ENCODE data around the gene IL34. TPM values are rescaled to one million over a fixed set of nuclear protein-coding genes. Genes with fewer than 3 reads are reported as not detected.

Gene IL34
- total RNA-seq, 1 experiment from 2014 or later = 4.4 TPM

DNA sequence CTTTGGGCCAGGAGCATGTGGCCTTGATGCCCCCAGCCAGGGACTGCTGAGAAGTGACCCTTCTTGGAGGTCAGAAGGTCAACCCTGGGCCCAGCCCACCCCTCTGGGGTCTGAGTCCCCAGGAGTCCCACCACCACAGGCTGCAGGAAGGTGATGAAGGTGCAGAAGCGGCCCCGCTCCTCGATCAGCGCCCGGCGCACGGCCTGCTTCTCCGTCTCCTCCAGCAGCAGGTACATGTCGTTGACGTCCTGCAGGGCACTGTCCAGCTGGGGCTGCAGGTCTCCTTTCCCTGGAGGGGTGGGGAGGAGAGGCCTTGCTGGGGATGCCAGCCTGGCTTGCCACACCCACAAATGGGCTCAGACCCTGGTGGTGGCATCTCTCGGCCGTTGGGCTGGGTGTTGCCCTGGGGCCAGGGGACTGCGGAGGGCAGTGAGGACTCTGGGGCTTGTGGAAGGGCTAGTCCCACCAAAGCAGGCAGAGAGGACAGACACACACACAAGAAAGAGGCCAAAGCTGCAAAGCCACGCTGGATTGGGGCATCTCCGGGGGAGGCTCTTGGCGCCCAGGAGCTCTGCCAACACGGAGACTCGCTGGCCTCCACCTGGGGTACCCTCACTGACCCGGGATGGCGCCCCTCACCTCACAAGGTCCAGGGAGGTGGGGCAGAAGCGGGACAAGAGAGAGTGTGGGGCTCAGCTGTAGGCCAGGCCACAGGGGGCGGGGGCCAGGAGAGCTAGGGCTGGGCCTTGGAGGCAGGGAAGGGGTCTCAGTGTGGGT lies 31.9 kb downstream of the IL34 start:
- H3K4me3 Mint-ChIP-seq = no peak overlapping the region
- Histone ChIP-seq H3K23me2 (ENCODE audit: insufficient read length, low read depth, low read length, poor library complexity, severe bottlenecking) (no peaks in the 10 kb centered on the region), H3T11ph (ENCODE audit: low read length) (no peak overlapping the region)

More for the DNA sequence above, 31.9 kb downstream of the IL34 start:
- H3K79me2 ChIP-seq (ENCODE audit: insufficient read depth, low read length) = no peaks in the 10 kb centered on the region
- no peak overlapping the region for H3K56ac ChIP-seq (ENCODE audit: insufficient read length, low read depth, low read length)
- H3K18ac ChIP-seq (ENCODE audit: insufficient read length, low read depth, low read length) = no peak overlapping the region
- H3K79me1 ChIP-seq (ENCODE audit: insufficient read depth, low read depth, low read length, poor library complexity, severe bottlenecking) = no peaks in the 10 kb centered on the region
- H2BK5ac ChIP-seq (ENCODE audit: insufficient read length, low read length) = no peak overlapping the region
- no peak overlapping the region for H3K9ac ChIP-seq (ENCODE audit: extremely low read depth, insufficient read length, low read length)
- H2BK20ac ChIP-seq (ENCODE audit: low read depth, low read length, poor library complexity, severe bottlenecking) = no peak overlapping the region
- no peak overlapping the region for H3K27ac ChIP-seq (ENCODE audit: insufficient read length, low read depth, low read length)
- no peaks in the 10 kb centered on the region for H4K20me1 ChIP-seq (ENCODE audit: control insufficient read depth, insufficient read depth, insufficient read length)
- TF ChIP-seq, protein P1, sequence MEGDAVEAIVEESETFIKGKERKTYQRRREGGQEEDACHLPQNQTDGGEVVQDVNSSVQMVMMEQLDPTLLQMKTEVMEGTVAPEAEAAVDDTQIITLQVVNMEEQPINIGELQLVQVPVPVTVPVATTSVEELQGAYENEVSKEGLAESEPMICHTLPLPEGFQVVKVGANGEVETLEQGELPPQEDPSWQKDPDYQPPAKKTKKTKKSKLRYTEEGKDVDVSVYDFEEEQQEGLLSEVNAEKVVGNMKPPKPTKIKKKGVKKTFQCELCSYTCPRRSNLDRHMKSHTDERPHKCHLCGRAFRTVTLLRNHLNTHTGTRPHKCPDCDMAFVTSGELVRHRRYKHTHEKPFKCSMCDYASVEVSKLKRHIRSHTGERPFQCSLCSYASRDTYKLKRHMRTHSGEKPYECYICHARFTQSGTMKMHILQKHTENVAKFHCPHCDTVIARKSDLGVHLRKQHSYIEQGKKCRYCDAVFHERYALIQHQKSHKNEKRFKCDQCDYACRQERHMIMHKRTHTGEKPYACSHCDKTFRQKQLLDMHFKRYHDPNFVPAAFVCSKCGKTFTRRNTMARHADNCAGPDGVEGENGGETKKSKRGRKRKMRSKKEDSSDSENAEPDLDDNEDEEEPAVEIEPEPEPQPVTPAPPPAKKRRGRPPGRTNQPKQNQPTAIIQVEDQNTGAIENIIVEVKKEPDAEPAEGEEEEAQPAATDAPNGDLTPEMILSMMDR (conservative IDR thresholded peaks at IDR 0.05) = no peak
- H2BK12ac ChIP-seq (ENCODE audit: insufficient read length, low read depth, low read length) = no peak overlapping the region
- H3K4me1 ChIP-seq (ENCODE audit: insufficient read depth, low read length) = no peaks in the 10 kb centered on the region
- no peak overlapping the region for H3K23ac ChIP-seq (ENCODE audit: insufficient read length, low read depth, low read length)
- H2BK15ac ChIP-seq (ENCODE audit: low read depth, low read length) = no peak overlapping the region
- H4K5ac ChIP-seq (ENCODE audit: insufficient read length, low read depth, low read length) = no peak overlapping the region
- H3K27me3 ChIP-seq (ENCODE audit: insufficient read depth, low read length) = no peaks in the 10 kb centered on the region
- H4K8ac ChIP-seq (replicated peaks; ENCODE audit: insufficient read length, low read depth, low read length) = no peak overlapping the region
- Mint-ChIP-seq H3K4me1 (peaks cover 4 to 12% of the 10 kb centered on the region in 2 experiments; a peak in 3 of 4 replicates), H3K36me3 (ENCODE audit: insufficient read depth in 1 of 3, low read depth in 3 of 3) (peaks cover 4 to 41% (median 31%) of the 10 kb centered on the region in 3 experiments), H3K27ac (peak overlapping the region in 2 of 3 experiments; percentile 47 to 61; a peak in 3 of 7 replicates), H3K9me3 (no peaks in the 10 kb centered on the region; a peak in 1 of 5 replicates), H3K27me3 (ENCODE audit: low read depth) (no peaks in the 10 kb centered on the region)
- no peak overlapping the region for H3K14ac ChIP-seq (ENCODE audit: insufficient read depth, low read length)
- WGBS (ENCODE audit: extremely low coverage, insufficient read length, low lambda C conversion rate) = no CpG with 5 or more reads among the region's 22 CpGs
- DNase-seq = no peak
- H4K91ac ChIP-seq (ENCODE audit: insufficient read length, low read depth, low read length) = no peak overlapping the region
- H3K4me2 ChIP-seq (ENCODE audit: insufficient read depth, insufficient read length, low read length) = no peak overlapping the region
- H3K9me3 ChIP-seq (ENCODE audit: control insufficient read depth, low read depth, low read length) = no peaks in the 10 kb centered on the region
- no peak overlapping the region for H3K4ac ChIP-seq (ENCODE audit: low read depth, low read length)
- no peak overlapping the region for H2AFZ ChIP-seq (ENCODE audit: low read length)
- H2AK5ac ChIP-seq (ENCODE audit: insufficient read length, low read length) = no peak overlapping the region
- H2BK120ac ChIP-seq (ENCODE audit: low read depth, low read length, poor library complexity, severe bottlenecking) = no peak overlapping the region

Measured in H9 (cell line).